ENCODE results near the gene LKAAEAR1.

Gene LKAAEAR1

GRCh38 chr20:64049878-64050260, 34.3 kb downstream of the LKAAEAR1 start:
- no peak for DNase-seq

GRCh38 chr20:64049060-64049877, 34.9 kb downstream of the LKAAEAR1 start, which contains the start of gene SOX18:
Gene SOX18 (minus strand): TSS chr20:64049639. CDS start chr20:64049516, 123 bp downstream.
- DNase-seq: no peak

GRCh38 chr20:64048402-64049044, 35.7 kb downstream of the LKAAEAR1 start:
- no peak for DNase-seq

- DNase-seq: no peak
Measured at GRCh38 chr20:64047968-64048401, 36.2 kb downstream of the LKAAEAR1 start.

GRCh38 chr20:64047046-64047389, 37.2 kb downstream of the LKAAEAR1 start:
- DNase-seq: no peak

- DNase-seq: no peak
Measured at GRCh38 chr20:64045346-64046011, 38.7 kb downstream of the LKAAEAR1 start.

- DNase-seq: no peak
Measured at GRCh38 chr20:64044484-64045247, 39.5 kb downstream of the LKAAEAR1 start.

GRCh38 chr20:64043768-64044167, 40.4 kb downstream of the LKAAEAR1 start:
- DNase-seq: no peak

- no peak for DNase-seq
Measured at GRCh38 chr20:64042054-64042781, 42.0 kb downstream of the LKAAEAR1 start.

- no peak for DNase-seq
Measured at GRCh38 chr20:64041781-64042053, 42.5 kb downstream of the LKAAEAR1 start.

- DNase-seq: no peak
Measured at GRCh38 chr20:64041040-64041780, 43.0 kb downstream of the LKAAEAR1 start.

GRCh38 chr20:64040231-64041039, 43.8 kb downstream of the LKAAEAR1 start:
- DNase-seq: no peak

GRCh38 chr20:64039293-64040160, 44.7 kb downstream of the LKAAEAR1 start:
- no peak for DNase-seq

GRCh38 chr20:64038565-64039292, 45.5 kb downstream of the LKAAEAR1 start:
- DNase-seq: peak; percentile 72

- DNase-seq: no peak
Measured at GRCh38 chr20:64038224-64038564, 46.0 kb downstream of the LKAAEAR1 start.

GRCh38 chr20:64037498-64038213, 46.5 kb downstream of the LKAAEAR1 start:
- no peak for DNase-seq

- no peak for DNase-seq
Measured at GRCh38 chr20:64037199-64037497, 47.0 kb downstream of the LKAAEAR1 start.

GRCh38 chr20:64036346-64037198, 47.6 kb downstream of the LKAAEAR1 start:
- DNase-seq: no peak
